HEK293T (cell line): ENCODE measurements around the gene CLK3.

Experiments used
- CTCF ChIA-PET: fragments of 350-600 bp; formaldehyde crosslinking; extraction: SDS; loops from one replicate; lab custom pipeline; 2021; ENCODE audit warnings: antibody characterized with exemption, inconsistent platforms; lab: Yijun Ruan, JAX
- POLR2A ChIA-PET: fragments of 350-600 bp; formaldehyde crosslinking; extraction: SDS; loops from one replicate; lab custom pipeline; 2020; ENCODE audit warnings: antibody characterized with exemption, inconsistent platforms; lab: Yijun Ruan, JAX
- DNase-seq: peaks from one replicate; pipeline ENCODE4 v3.0.0; 2012; ENCODE audit warnings: mixed read lengths; ENCODE audit errors: extremely low spot score
- ARNT ChIP-seq: fragments of 450-650 bp; IDR thresholded peaks from 2 replicates; pipeline ENCODE4 v1.6.1; 2017; ENCODE audit warnings: mild to moderate bottlenecking
- BHLHE40 ChIP-seq: fragments of 450-650 bp; IDR thresholded peaks from 2 replicates; pipeline ENCODE4 v1.6.1; 2016; ENCODE audit warnings: mild to moderate bottlenecking, moderate library complexity, borderline replicate concordance
- CTBP1 ChIP-seq: fragments of 450-650 bp; IDR thresholded peaks from 2 replicates; pipeline ENCODE4 v1.6.1; 2016; ENCODE audit warnings: borderline replicate concordance
- ELF4 ChIP-seq: fragments of 450-650 bp; IDR thresholded peaks from 2 replicates; pipeline ENCODE4 v1.6.1; 2017; ENCODE audit warnings: antibody characterized with exemption
- FOXA1 ChIP-seq: fragments of 450-650 bp; IDR thresholded peaks from 2 replicates; pipeline ENCODE4 v1.6.1; 2016; ENCODE audit warnings: mild to moderate bottlenecking
- FOXK2 ChIP-seq: fragments of 450-650 bp; IDR thresholded peaks from 2 replicates; pipeline ENCODE4 v1.6.1; 2016; ENCODE audit warnings: mild to moderate bottlenecking
- FOXM1 ChIP-seq: fragments of 450-650 bp; IDR thresholded peaks from 2 replicates; pipeline ENCODE4 v1.6.1; 2017; ENCODE audit warnings: mild to moderate bottlenecking, borderline replicate concordance
- HDGF ChIP-seq: fragments of 450-650 bp; IDR thresholded peaks from 2 replicates; pipeline ENCODE4 v1.6.1; 2017; ENCODE audit warnings: antibody characterized with exemption, borderline replicate concordance
- L3MBTL2 ChIP-seq: fragments of 450-650 bp; conservative IDR thresholded peaks from 2 replicates; pipeline ENCODE4 v1.6.1; 2016; ENCODE audit warnings: mild to moderate bottlenecking
- LEF1 ChIP-seq: fragments of 450-650 bp; IDR thresholded peaks from 2 replicates; pipeline ENCODE4 v1.6.1; 2017; ENCODE audit warnings: mild to moderate bottlenecking, borderline replicate concordance
- NFRKB ChIP-seq: fragments of 450-650 bp; IDR thresholded peaks from 2 replicates; pipeline ENCODE4 v1.6.1; 2016; ENCODE audit warnings: mild to moderate bottlenecking, moderate library complexity
- PKNOX1 ChIP-seq: fragments of 450-650 bp; IDR thresholded peaks from 2 replicates; pipeline ENCODE4 v1.6.1; 2016
- SP1 ChIP-seq: fragments of 450-650 bp; IDR thresholded peaks from 2 replicates; pipeline ENCODE4 v1.6.1; 2017
- SUZ12 ChIP-seq: fragments of 450-650 bp; IDR thresholded peaks from 2 replicates; pipeline ENCODE4 v1.6.1; 2016; ENCODE audit warnings: mild to moderate bottlenecking
- TARDBP ChIP-seq: fragments of 450-650 bp; IDR thresholded peaks from 2 replicates; pipeline ENCODE4 v1.6.1; 2016
- ZNF384 ChIP-seq: fragments of 450-650 bp; IDR thresholded peaks from 2 replicates; pipeline ENCODE4 v1.6.1; 2016

Gene CLK3

GRCh38 chr15:74662064-74662860 lies 46.6 kb downstream of the CLK3 start:
- no peak for DNase-seq
- TF ChIP-seq L3MBTL2 (no peak), FOXA1 (no peak), ARNT (no peak), ELF4 (no peak), ZNF384 (no peak), PKNOX1 (no peak), FOXM1 (no peak), SP1 (no peak), HDGF (no peak), TARDBP (no peak)
- ChIA-PET POLR2A (interaction anchor here (0.6 kb wide), 1 partner anchor 679 kb away, joined by 3 read pairs; no protein-coding TSS in a partner anchor), CTCF (interaction anchor here (1.4 kb wide), 1 partner anchor 18 kb away, joined by 3 read pairs; no protein-coding TSS in a partner anchor)

GRCh38 chr15:74663303-74664027 lies 47.8 kb downstream of the CLK3 start:
- no peak for DNase-seq
- peak; percentile 62; the same call in 1 of the 2 replicates for TF ChIP-seq ZNF384
- TF ChIP-seq SUZ12: no peak
- no peak for TF ChIP-seq LEF1
- CTCF ChIA-PET: interaction anchor here (1.4 to 1.5 kb wide), 3 partner anchors 19 to 105 kb away, joined by 3 to 6 read pairs (median 5); no protein-coding TSS in a partner anchor

GRCh38 chr15:74664028-74664616 lies 48.5 kb downstream of the CLK3 start:
- DNase-seq: no peak
- TF ChIP-seq FOXK2: no peak
- no peak for TF ChIP-seq SUZ12
- TF ChIP-seq L3MBTL2: no peak
- no peak for TF ChIP-seq PKNOX1
- TF ChIP-seq BHLHE40: no peak
- no peak for TF ChIP-seq LEF1
- no peak for TF ChIP-seq SP1
- TF ChIP-seq CTBP1: no peak
- no peak for TF ChIP-seq HDGF
- no peak for TF ChIP-seq NFRKB
- no peak for TF ChIP-seq ARNT
- TF ChIP-seq TARDBP: no peak
- no peak for TF ChIP-seq FOXA1
- TF ChIP-seq ZNF384: no peak
- TF ChIP-seq ELF4: no peak
- no peak for TF ChIP-seq FOXM1
- CTCF ChIA-PET: interaction anchor here (1.4 to 1.5 kb wide), 3 partner anchors 20 to 104 kb away, joined by 3 to 6 read pairs (median 5); no protein-coding TSS in a partner anchor
- POLR2A ChIA-PET: no interaction called here

More at GRCh38 chr15:74663303-74664027, 47.8 kb downstream of the CLK3 start:
- POLR2A ChIA-PET: no interaction called here

GRCh38 chr15:74664670-74665069 lies 49.0 kb downstream of the CLK3 start:
- no peak for TF ChIP-seq ARNT
- no peak for TF ChIP-seq CTBP1
- TF ChIP-seq TARDBP: no peak
- no peak for TF ChIP-seq ZNF384
- TF ChIP-seq FOXK2: no peak
- TF ChIP-seq FOXM1: no peak
- TF ChIP-seq ELF4: no peak
- TF ChIP-seq SP1: no peak
- TF ChIP-seq PKNOX1: no peak
- TF ChIP-seq LEF1: no peak
- TF ChIP-seq FOXA1: no peak
- no peak for TF ChIP-seq NFRKB
- TF ChIP-seq BHLHE40: no peak
- no peak for TF ChIP-seq HDGF
- TF ChIP-seq L3MBTL2: no peak
- TF ChIP-seq SUZ12: no peak
- POLR2A ChIA-PET: no interaction called here
- CTCF ChIA-PET: interaction anchor here (1.4 to 1.5 kb wide), 2 partner anchors 33 to 104 kb away, joined by 5 to 6 read pairs; no protein-coding TSS in a partner anchor
- no peak for DNase-seq

- ChIA-PET POLR2A (no interaction called here), CTCF (no interaction called here)
Measured at GRCh38 chr15:74667975-74668374, 52.3 kb downstream of the CLK3 start.

More at GRCh38 chr15:74667975-74668374, 52.3 kb downstream of the CLK3 start:
- no peak for TF ChIP-seq TARDBP
- no peak for TF ChIP-seq FOXM1
- TF ChIP-seq HDGF: no peak
- no peak for TF ChIP-seq ELF4
- no peak for TF ChIP-seq CTBP1
- no peak for TF ChIP-seq ARNT
- TF ChIP-seq LEF1: no peak
- no peak for TF ChIP-seq L3MBTL2
- no peak for TF ChIP-seq SUZ12
- TF ChIP-seq FOXK2: no peak
- no peak for TF ChIP-seq BHLHE40
- no peak for TF ChIP-seq FOXA1
- TF ChIP-seq ZNF384: no peak
- DNase-seq: no peak
